Measurements from ENCODE around the gene ANKRD61. TPM values are rescaled to one million over a fixed set of nuclear protein-coding genes. Genes with fewer than 3 reads are reported as not detected.
"Not testable (repeated sequence)": the region's sequence is repeated elsewhere in the genome, so short reads cannot be mapped to it uniquely, and the experiment has no call there.

Gene ANKRD61
- total RNA-seq = 0.14 TPM in 1 of 2 replicates, not detected in the other

- DNase-seq = no peak
These were observed at the start of gene ANKRD61 for GRCh38 chr7:6030988-6031387. Gene ANKRD61 (plus strand): TSS chr7:6031376. CDS start chr7:6031376, 0 bp downstream.

- DNase-seq = not testable (repeated sequence)
These were observed 44.1 kb upstream of the ANKRD61 start for GRCh38 chr7:5987061-5987460.

GRCh38 chr7:5997210-5997808 lies 33.9 kb upstream of the ANKRD61 start:
- DNase-seq = peak; percentile 76

- no peak for DNase-seq
These were observed 23.8 kb upstream of the ANKRD61 start for GRCh38 chr7:6007386-6007785.

GRCh38 chr7:6007835-6008590 lies 23.2 kb upstream of the ANKRD61 start:
- DNase-seq = not testable (repeated sequence)

- DNase-seq = peak; percentile 99
These were observed 22.2 kb upstream of the ANKRD61 start, which contains the start of the genes AIMP2 and PMS2 for GRCh38 chr7:6008668-6009611. Gene AIMP2 (plus strand): TSS chr7:6009272. CDS start chr7:6009364, 92 bp downstream. Gene PMS2 (minus strand): TSS chr7:6009049. CDS start chr7:6009019, 30 bp downstream.

- not testable (repeated sequence) for DNase-seq
These were observed 20.8 kb upstream of the ANKRD61 start for GRCh38 chr7:6010370-6010769.

- no peak for DNase-seq
These were observed 19.6 kb upstream of the ANKRD61 start for GRCh38 chr7:6011541-6011940.

GRCh38 chr7:6012355-6013104 lies 18.6 kb upstream of the ANKRD61 start:
- DNase-seq = no peak

- DNase-seq = no peak
These were observed 15.1 kb upstream of the ANKRD61 start for GRCh38 chr7:6015917-6016652.

GRCh38 chr7:6016653-6016966 lies 14.6 kb upstream of the ANKRD61 start:
- DNase-seq = no peak

- DNase-seq = no peak
These were observed 10.5 kb upstream of the ANKRD61 start for GRCh38 chr7:6020371-6021286.

- DNase-seq = no peak
These were observed 8.5 kb upstream of the ANKRD61 start for GRCh38 chr7:6022707-6023106.

- DNase-seq = no peak
These were observed 7.2 kb upstream of the ANKRD61 start for GRCh38 chr7:6023974-6024435.

GRCh38 chr7:6026011-6026819 lies 5.0 kb upstream of the ANKRD61 start:
- peak; percentile 68 for DNase-seq

- DNase-seq = no peak
These were observed 4.3 kb upstream of the ANKRD61 start for GRCh38 chr7:6026820-6027311.

- DNase-seq = no peak
These were observed 3.3 kb upstream of the ANKRD61 start for GRCh38 chr7:6027806-6028365.

- no peak for DNase-seq
These were observed 2.6 kb upstream of the ANKRD61 start for GRCh38 chr7:6028563-6028962.

GRCh38 chr7:6031567-6031966 lies 391 bp downstream of the ANKRD61 start:
- DNase-seq = no peak

Data from dermis blood vessel endothelial cell (primary cell).